ENCODE measurements around the gene UTY. TPM values are rescaled to one million over a fixed set of nuclear protein-coding genes. Genes with fewer than 3 reads are reported as not detected.

UTY gene
- polyA plus RNA-seq, 3 donors = not detected

GRCh38 chrY:13330651-13331050, 149.2 kb downstream of the UTY start:
- peaks cover 0 to 40% of the 10 kb centered on the region in 2 donors for H3K36me3 Mint-ChIP-seq

GRCh38 chrY:13312966-13313365, 166.9 kb downstream of the UTY start:
- Mint-ChIP-seq H3K27ac (no peak overlapping the region), H3K36me3 (peaks cover 0 to 23% of the 10 kb centered on the region in 2 donors), H3K4me1 (no peaks in the 10 kb centered on the region), H3K9me3 (peaks cover 0 to 2% (median 0%) of the 10 kb centered on the region in 7 donors), H3K27me3 (ENCODE audit: low read depth in 3 of 3) (no peaks in the 10 kb centered on the region), H3K4me3 (no peak overlapping the region)
- no peak overlapping the region for H3K4me2 ChIP-seq (replicated peaks; ENCODE audit: extremely low read depth, low read length, poor library complexity, severe bottlenecking)
- no peaks in the 10 kb centered on the region for H3K9me3 ChIP-seq (replicated peaks in 1 of 2; ENCODE audit: control insufficient read depth in 1 of 2, insufficient read depth in 1 of 2, low read length in 2 of 2)
- H3K27me3 ChIP-seq (ENCODE audit: control insufficient read depth in 2 of 2, insufficient read depth in 2 of 2, low read length in 2 of 2) = no peaks in the 10 kb centered on the region
- no peaks in the 10 kb centered on the region for H4K20me1 ChIP-seq (ENCODE audit: insufficient read depth, low read length)
- DNase-seq = no peak
- H3K79me2 ChIP-seq (ENCODE audit: insufficient read depth, low read length) = no peaks in the 10 kb centered on the region
- peaks cover 0 to 12% of the 10 kb centered on the region in 2 donors for H3K36me3 ChIP-seq (replicated peaks in 1 of 2; ENCODE audit: control insufficient read depth in 1 of 2, insufficient read depth in 2 of 2, low read length in 2 of 2)
- no peak for TF ChIP-seq CTCF (IDR thresholded peaks at IDR 0.05)
- H2AFZ ChIP-seq (ENCODE audit: insufficient read depth, low read depth, low read length, poor library complexity, severe bottlenecking) = no peak overlapping the region
- no peaks in the 10 kb centered on the region for H3K4me1 ChIP-seq (ENCODE audit: control insufficient read depth in 1 of 2, insufficient read depth in 2 of 2, low read length in 2 of 2)
- no peak overlapping the region for H3K4me3 ChIP-seq (replicated peaks in 1 of 3; ENCODE audit: low read depth in 2 of 3, low read length in 3 of 3)
- H3K9ac ChIP-seq (ENCODE audit: insufficient read depth, low read length, poor library complexity, severe bottlenecking) = no peak overlapping the region
- H3K27ac ChIP-seq (ENCODE audit: low read depth in 1 of 2, low read length in 2 of 2) = no peak overlapping the region
- intact Hi-C loops (cut with micrococcal nuclease) = no loop called here
- 83% methylated on average over 1 of the region's 1 CpG for WGBS (ENCODE audit: insufficient coverage)

More at GRCh38 chrY:13330651-13331050, 149.2 kb downstream of the UTY start:
- Histone ChIP-seq H3K9ac (ENCODE audit: insufficient read depth, low read length, poor library complexity, severe bottlenecking) (no peak overlapping the region), H3K9me3 (replicated peaks in 1 of 2; ENCODE audit: control insufficient read depth in 1 of 2, insufficient read depth in 1 of 2, low read length in 2 of 2) (no peaks in the 10 kb centered on the region), H3K4me1 (ENCODE audit: control insufficient read depth in 1 of 2, insufficient read depth in 2 of 2, low read length in 2 of 2) (no peaks in the 10 kb centered on the region), H3K27ac (ENCODE audit: low read depth in 1 of 2, low read length in 2 of 2) (no peak overlapping the region), H3K4me3 (replicated peaks in 1 of 3; ENCODE audit: low read depth in 2 of 3, low read length in 3 of 3) (no peak overlapping the region), H4K20me1 (ENCODE audit: insufficient read depth, low read length) (no peaks in the 10 kb centered on the region), H3K79me2 (ENCODE audit: insufficient read depth, low read length) (no peaks in the 10 kb centered on the region), H3K36me3 (replicated peaks in 1 of 2; ENCODE audit: control insufficient read depth in 1 of 2, insufficient read depth in 2 of 2, low read length in 2 of 2) (peaks cover 0 to 35% of the 10 kb centered on the region in 2 donors), H2AFZ (ENCODE audit: insufficient read depth, low read depth, low read length, poor library complexity, severe bottlenecking) (no peak overlapping the region), H3K27me3 (ENCODE audit: control insufficient read depth in 2 of 2, insufficient read depth in 2 of 2, low read length in 2 of 2) (no peaks in the 10 kb centered on the region), H3K4me2 (replicated peaks; ENCODE audit: extremely low read depth, low read length, poor library complexity, severe bottlenecking) (no peak overlapping the region)
- peak overlapping the region in 1 of 7 donors; percentile 10 for H3K27ac Mint-ChIP-seq
- no peaks in the 10 kb centered on the region for H3K27me3 Mint-ChIP-seq (ENCODE audit: low read depth in 3 of 3)
- no peak overlapping the region for H3K4me3 Mint-ChIP-seq
- 100% methylated on average over 1 of the region's 2 CpGs for WGBS (ENCODE audit: insufficient coverage)
- no peaks in the 10 kb centered on the region for H3K9me3 Mint-ChIP-seq
- no peak for TF ChIP-seq CTCF (IDR thresholded peaks at IDR 0.05)
- no peak for DNase-seq
- H3K4me1 Mint-ChIP-seq = no peaks in the 10 kb centered on the region
- intact Hi-C loops (cut with micrococcal nuclease) = no loop called here

Data from CD14-positive monocyte (primary cell).